ENCODE measurements around the gene KPTN. TPM values are rescaled to one million over a fixed set of nuclear protein-coding genes. Genes with fewer than 3 reads are reported as not detected.
"Not testable (repeated sequence)": the region's sequence is repeated elsewhere in the genome, so short reads cannot be mapped to it uniquely, and the experiment has no call there.

The KPTN gene
- total RNA-seq, 4 donors from 2014 or later, result 7.1 to 22.3 (median 13.4) TPM

- Histone ChIP-seq H3K36me3 (peaks cover 0 to 65% (median 0%) of the 10 kb centered on the region in 3 donors), H3K27ac (no peak overlapping the region), H3K4me3 (no peak overlapping the region), H3K9me3 (no peaks in the 10 kb centered on the region), H3K27me3 (no peaks in the 10 kb centered on the region), H3K4me1 (peaks cover 0 to 12% (median 7%) of the 10 kb centered on the region in 4 donors)
- no peak for TF ChIP-seq POLR2A (IDR thresholded peaks at IDR 0.05)
- TF ChIP-seq CTCF (IDR thresholded peaks at IDR 0.05), result no peak
- no peak for DNase-seq
Observed at GRCh38 chr19:47489072-47489914, 5.3 kb upstream of the KPTN start.

- no peak for DNase-seq
Observed at GRCh38 chr19:47487551-47488515, 3.8 kb upstream of the KPTN start.

GRCh38 chr19:47486900-47487299 lies 2.9 kb upstream of the KPTN start:
- Histone ChIP-seq H3K4me1 (peaks cover 0 to 15% (median 11%) of the 10 kb centered on the region in 4 donors), H3K4me3 (no peak overlapping the region), H3K9me3 (no peaks in the 10 kb centered on the region), H3K27me3 (no peaks in the 10 kb centered on the region), H3K36me3 (peaks cover 0 to 41% (median 0%) of the 10 kb centered on the region in 3 donors), H3K27ac (peak overlapping the region in 1 of 4 donors; percentile 47)
- TF ChIP-seq POLR2A (IDR thresholded peaks at IDR 0.05), result no peak
- TF ChIP-seq CTCF (IDR thresholded peaks at IDR 0.05), result no peak
- DNase-seq, result peak in 1 of 3 donors; percentile 30

More at GRCh38 chr19:47487551-47488515, 3.8 kb upstream of the KPTN start:
- Histone ChIP-seq H3K27ac (peak overlapping the region in 1 of 4 donors; percentile 47), H3K4me1 (peaks cover 0 to 15% (median 11%) of the 10 kb centered on the region in 4 donors), H3K36me3 (peaks cover 0 to 50% (median 0%) of the 10 kb centered on the region in 3 donors), H3K27me3 (no peaks in the 10 kb centered on the region), H3K4me3 (no peak overlapping the region), H3K9me3 (no peaks in the 10 kb centered on the region)
- TF ChIP-seq POLR2A (IDR thresholded peaks at IDR 0.05), result no peak
- no peak for TF ChIP-seq CTCF (IDR thresholded peaks at IDR 0.05)

- Histone ChIP-seq H3K27ac (peak overlapping the region in 1 of 4 donors; percentile 47), H3K4me1 (peaks cover 0 to 15% (median 11%) of the 10 kb centered on the region in 4 donors), H3K36me3 (peaks cover 0 to 34% (median 0%) of the 10 kb centered on the region in 3 donors)
- H3K9me3 ChIP-seq, H3K4me3 ChIP-seq, DNase-seq, H3K27me3 ChIP-seq: not testable (repeated sequence)
Observed at GRCh38 chr19:47486220-47486619, 2.2 kb upstream of the KPTN start.

- Histone ChIP-seq H3K4me1 (peaks cover 0 to 15% (median 11%) of the 10 kb centered on the region in 4 donors), H3K36me3 (peaks cover 0 to 34% (median 0%) of the 10 kb centered on the region in 3 donors), H3K27me3 (no peaks in the 10 kb centered on the region), H3K9me3 (no peaks in the 10 kb centered on the region), H3K4me3 (peak overlapping the region in 1 of 4 donors; percentile 89), H3K27ac (peak overlapping the region in 1 of 4 donors; percentile 89)
- DNase-seq, result peak in 1 of 3 donors; percentile 47
- TF ChIP-seq CTCF (IDR thresholded peaks at IDR 0.05) (no peak), POLR2A (IDR thresholded peaks at IDR 0.05) (no peak)
Observed at GRCh38 chr19:47485210-47485609, 1.2 kb upstream of the KPTN start.
